Measurements from ENCODE around the gene SNCAIP. TPM values are rescaled to one million over a fixed set of nuclear protein-coding genes. Genes with fewer than 3 reads are reported as not detected.

The SNCAIP gene
- total RNA-seq, 1 experiment from 2014 or later, result 0.21 TPM

DNA sequence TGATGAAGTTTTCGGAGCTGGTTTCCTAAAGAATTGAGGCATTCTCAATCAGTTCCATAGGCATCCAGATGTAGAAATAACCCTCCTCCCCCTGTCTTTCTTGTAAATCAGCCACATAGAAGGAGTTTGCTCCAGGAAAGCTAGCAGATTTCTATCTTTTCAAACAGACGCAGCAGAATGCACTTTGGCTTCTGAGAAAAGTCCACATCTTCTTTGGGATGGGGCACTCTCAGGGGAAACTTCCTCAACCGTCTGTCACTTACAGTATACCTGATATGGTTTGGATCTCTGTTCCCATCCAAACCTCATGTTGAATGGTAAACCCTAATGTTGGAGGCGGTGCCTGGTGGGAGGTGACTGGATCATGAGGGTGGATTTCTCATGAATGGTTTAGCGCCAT, 94.1 kb downstream of the SNCAIP start:
- peaks cover 32% of the 10 kb centered on the region for H3K4me1 Mint-ChIP-seq (ENCODE audit: insufficient read depth, unreplicated experiment)
- intact Hi-C loops (cut with micrococcal nuclease), result no loop called here
- no TSS peak for BruUV-seq (replicated peaks)
- no peak overlapping the region for H3K4me3 Mint-ChIP-seq (ENCODE audit: unreplicated experiment)
- no peak for DNase-seq (ENCODE audit: unreplicated experiment)
- TF ChIP-seq, protein P1, sequence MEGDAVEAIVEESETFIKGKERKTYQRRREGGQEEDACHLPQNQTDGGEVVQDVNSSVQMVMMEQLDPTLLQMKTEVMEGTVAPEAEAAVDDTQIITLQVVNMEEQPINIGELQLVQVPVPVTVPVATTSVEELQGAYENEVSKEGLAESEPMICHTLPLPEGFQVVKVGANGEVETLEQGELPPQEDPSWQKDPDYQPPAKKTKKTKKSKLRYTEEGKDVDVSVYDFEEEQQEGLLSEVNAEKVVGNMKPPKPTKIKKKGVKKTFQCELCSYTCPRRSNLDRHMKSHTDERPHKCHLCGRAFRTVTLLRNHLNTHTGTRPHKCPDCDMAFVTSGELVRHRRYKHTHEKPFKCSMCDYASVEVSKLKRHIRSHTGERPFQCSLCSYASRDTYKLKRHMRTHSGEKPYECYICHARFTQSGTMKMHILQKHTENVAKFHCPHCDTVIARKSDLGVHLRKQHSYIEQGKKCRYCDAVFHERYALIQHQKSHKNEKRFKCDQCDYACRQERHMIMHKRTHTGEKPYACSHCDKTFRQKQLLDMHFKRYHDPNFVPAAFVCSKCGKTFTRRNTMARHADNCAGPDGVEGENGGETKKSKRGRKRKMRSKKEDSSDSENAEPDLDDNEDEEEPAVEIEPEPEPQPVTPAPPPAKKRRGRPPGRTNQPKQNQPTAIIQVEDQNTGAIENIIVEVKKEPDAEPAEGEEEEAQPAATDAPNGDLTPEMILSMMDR (IDR thresholded peaks at IDR 0.05; ENCODE audit: unreplicated experiment), result no peak
- POLR2A ChIA-PET, result no interaction called here
- no peaks in the 10 kb centered on the region for H3K27me3 Mint-ChIP-seq (ENCODE audit: insufficient read depth, unreplicated experiment)
- CTCF ChIA-PET, result interaction anchor here (0.6 to 10.7 kb wide), 3 partner anchors 10 to 734 kb away, joined by 4 to 155 read pairs (median 11); no protein-coding TSS in a partner anchor
- H3K27ac Mint-ChIP-seq (ENCODE audit: low read depth, unreplicated experiment), result no peak overlapping the region
- H3K9me3 Mint-ChIP-seq (ENCODE audit: unreplicated experiment), result no peaks in the 10 kb centered on the region
- H3K36me3 Mint-ChIP-seq (ENCODE audit: insufficient read depth, unreplicated experiment), result no peaks in the 10 kb centered on the region

DNA sequence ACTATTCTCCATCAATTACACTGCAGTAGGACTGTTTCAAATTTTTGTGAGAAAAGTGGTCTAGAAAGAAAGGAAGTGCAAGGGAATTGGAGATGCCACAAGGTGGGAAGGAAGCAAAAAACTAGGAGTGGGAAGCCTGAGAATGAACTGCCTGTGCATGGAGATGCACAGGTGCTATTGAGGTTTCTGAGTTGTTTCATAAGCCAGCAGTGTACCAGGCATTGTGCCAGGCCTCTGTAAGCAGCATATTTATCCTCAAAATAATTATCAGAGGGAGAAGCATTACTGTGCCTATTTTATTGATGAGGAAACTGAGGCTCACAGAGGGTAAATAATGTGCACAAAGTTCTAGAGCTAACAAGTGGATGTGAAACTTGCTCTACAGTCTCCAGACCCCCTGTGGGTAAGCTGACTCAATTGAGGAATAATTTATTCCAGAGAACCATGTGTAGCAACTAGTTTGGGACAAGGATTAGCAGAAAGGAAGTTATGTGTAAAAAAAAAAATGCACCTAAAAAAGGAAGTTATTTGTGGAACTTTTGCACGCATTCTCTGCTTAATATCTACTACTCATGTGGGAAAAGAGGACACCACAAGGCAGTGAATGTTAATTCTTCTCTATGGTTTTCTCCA, 96.7 kb downstream of the SNCAIP start:
- no TSS peak for BruUV-seq (replicated peaks)
- Mint-ChIP-seq H3K27ac (ENCODE audit: low read depth, unreplicated experiment) (no peak overlapping the region), H3K4me3 (ENCODE audit: unreplicated experiment) (no peak overlapping the region), H3K9me3 (ENCODE audit: unreplicated experiment) (no peaks in the 10 kb centered on the region), H3K27me3 (ENCODE audit: insufficient read depth, unreplicated experiment) (peaks cover 17% of the 10 kb centered on the region), H3K36me3 (ENCODE audit: insufficient read depth, unreplicated experiment) (no peaks in the 10 kb centered on the region), H3K4me1 (ENCODE audit: insufficient read depth, unreplicated experiment) (peaks cover 13% of the 10 kb centered on the region)
- POLR2A ChIA-PET, result no interaction called here
- CTCF ChIA-PET, result interaction anchor here (0.6 to 10.7 kb wide), 5 partner anchors 14 to 285 kb away, joined by 3 to 155 read pairs (median 4); no protein-coding TSS in a partner anchor
- no peak for DNase-seq (ENCODE audit: unreplicated experiment)
- intact Hi-C loops (cut with micrococcal nuclease), result no loop called here
- TF ChIP-seq, protein P1 (IDR thresholded peaks at IDR 0.05; ENCODE audit: unreplicated experiment), result no peak

DNA sequence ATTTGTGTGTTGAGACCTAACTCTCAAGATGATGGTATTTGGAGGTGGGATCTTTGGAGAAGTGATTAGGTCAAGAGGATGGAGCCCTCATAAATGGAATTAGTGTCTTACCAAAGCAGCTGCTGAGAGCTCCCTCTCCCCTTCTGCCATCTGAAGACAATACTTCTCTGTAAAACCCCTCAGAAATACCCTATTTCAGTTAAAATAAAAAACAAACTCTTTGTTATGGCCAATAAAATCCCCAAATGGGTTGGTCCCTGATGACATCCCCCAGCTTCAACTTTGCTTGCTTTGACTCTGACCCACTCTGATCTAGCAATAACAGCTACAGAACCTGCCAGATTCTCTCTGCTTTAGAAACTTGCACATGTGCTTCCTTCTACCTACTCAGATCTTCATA, 100.9 kb downstream of the SNCAIP start:
- ChIA-PET POLR2A (interaction anchor here (0.5 to 1.7 kb wide), 4 partner anchors 10 to 219 kb away, joined by 3 to 5 read pairs (median 4); no protein-coding TSS in a partner anchor), CTCF (interaction anchor here (0.8 to 8.5 kb wide), 4 partner anchors 9 to 229 kb away, joined by 4 to 402 read pairs (median 30); no protein-coding TSS in a partner anchor)
- Mint-ChIP-seq H3K4me1 (ENCODE audit: insufficient read depth, unreplicated experiment) (peaks cover 11% of the 10 kb centered on the region), H3K4me3 (ENCODE audit: unreplicated experiment) (no peak overlapping the region), H3K9me3 (ENCODE audit: unreplicated experiment) (no peaks in the 10 kb centered on the region), H3K27ac (ENCODE audit: low read depth, unreplicated experiment) (no peak overlapping the region), H3K36me3 (ENCODE audit: insufficient read depth, unreplicated experiment) (no peaks in the 10 kb centered on the region), H3K27me3 (ENCODE audit: insufficient read depth, unreplicated experiment) (peaks cover 17% of the 10 kb centered on the region)
- BruUV-seq (replicated peaks), result no TSS peak
- TF ChIP-seq, protein P1 (IDR thresholded peaks at IDR 0.05; ENCODE audit: unreplicated experiment), result no peak
- no peak for DNase-seq (ENCODE audit: unreplicated experiment)
- intact Hi-C loops (cut with micrococcal nuclease), result no loop called here

DNA sequence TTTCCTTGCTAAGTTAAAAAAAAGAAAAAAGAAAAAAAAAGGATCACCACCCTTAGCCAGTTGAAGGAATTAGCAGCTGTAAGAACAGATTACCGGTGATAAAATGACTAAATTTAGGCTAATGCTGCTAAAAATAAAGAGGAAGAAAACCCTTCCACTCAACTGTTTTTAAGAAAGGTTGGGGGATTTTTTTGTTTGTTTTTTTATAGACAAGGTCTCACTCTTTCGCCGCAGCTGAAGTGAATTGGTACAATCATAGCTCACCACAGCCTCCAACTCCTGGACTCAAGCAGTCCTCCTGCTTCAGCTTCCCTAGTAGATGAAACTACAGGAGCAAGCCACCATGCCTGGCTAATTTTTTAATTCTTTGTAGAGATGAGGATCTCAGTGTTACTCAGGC, 101.7 kb downstream of the SNCAIP start:
- no peak overlapping the region for H3K27ac Mint-ChIP-seq (ENCODE audit: low read depth, unreplicated experiment)
- no peak for DNase-seq (ENCODE audit: unreplicated experiment)
- no peak overlapping the region for H3K4me3 Mint-ChIP-seq (ENCODE audit: unreplicated experiment)
- BruUV-seq (replicated peaks), result no TSS peak
- ChIA-PET CTCF (interaction anchor here (1.0 to 8.5 kb wide), 6 partner anchors 10 to 225 kb away, joined by 4 to 402 read pairs (median 10); no protein-coding TSS in a partner anchor), POLR2A (interaction anchor here (1.0 to 1.7 kb wide), 3 partner anchors 11 to 219 kb away, joined by 3 to 5 read pairs (median 4); no protein-coding TSS in a partner anchor)
- intact Hi-C loops (cut with micrococcal nuclease), result loop anchor here (2.0 kb wide), 1 partner anchor 321 kb away; no protein-coding TSS in a partner anchor
- peaks cover 17% of the 10 kb centered on the region for H3K27me3 Mint-ChIP-seq (ENCODE audit: insufficient read depth, unreplicated experiment)
- TF ChIP-seq, protein P1 (IDR thresholded peaks at IDR 0.05; ENCODE audit: unreplicated experiment), result no peak
- H3K9me3 Mint-ChIP-seq (ENCODE audit: unreplicated experiment), result no peaks in the 10 kb centered on the region
- H3K36me3 Mint-ChIP-seq (ENCODE audit: insufficient read depth, unreplicated experiment), result no peaks in the 10 kb centered on the region
- peaks cover 6% of the 10 kb centered on the region for H3K4me1 Mint-ChIP-seq (ENCODE audit: insufficient read depth, unreplicated experiment)
